Activated CD4-positive, alpha-beta T cell treated with anti-CD3 and anti-CD28 coated beads for 1 hour (primary cell): Measurements from ENCODE around the gene JPH4.
"Not testable (repeated sequence)": the region's sequence is repeated elsewhere in the genome, so short reads cannot be mapped to it uniquely, and the experiment has no call there.

Source experiments
- DNase-seq: peaks from one replicate; pipeline ENCODE4 v3.0.0-alpha.2; 2020

The JPH4 gene

DNA sequence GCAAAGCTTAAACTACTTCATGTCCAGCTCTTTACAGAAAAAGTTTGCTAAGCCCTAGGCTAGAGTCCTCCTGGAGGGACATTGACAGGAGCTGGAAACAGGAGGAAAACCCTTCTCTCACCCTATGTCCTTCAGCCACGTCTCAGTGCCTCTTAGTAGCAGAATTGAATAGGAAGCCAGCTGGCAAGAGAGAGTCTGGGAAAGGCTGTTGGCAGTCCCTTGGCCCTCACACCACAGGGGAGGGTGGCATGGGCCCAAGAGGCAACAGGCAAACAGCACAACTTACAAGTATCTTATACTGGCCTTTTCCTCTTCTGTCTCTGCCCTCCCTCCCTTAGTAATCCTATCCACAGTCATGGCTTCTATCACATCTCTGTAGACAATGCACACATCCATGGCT lies 29.9 kb upstream of the JPH4 start:
- no peak for DNase-seq

- no peak for DNase-seq
Observed at GRCh38 chr14:23605931-23606585, 27.5 kb upstream of the JPH4 start.

DNA sequence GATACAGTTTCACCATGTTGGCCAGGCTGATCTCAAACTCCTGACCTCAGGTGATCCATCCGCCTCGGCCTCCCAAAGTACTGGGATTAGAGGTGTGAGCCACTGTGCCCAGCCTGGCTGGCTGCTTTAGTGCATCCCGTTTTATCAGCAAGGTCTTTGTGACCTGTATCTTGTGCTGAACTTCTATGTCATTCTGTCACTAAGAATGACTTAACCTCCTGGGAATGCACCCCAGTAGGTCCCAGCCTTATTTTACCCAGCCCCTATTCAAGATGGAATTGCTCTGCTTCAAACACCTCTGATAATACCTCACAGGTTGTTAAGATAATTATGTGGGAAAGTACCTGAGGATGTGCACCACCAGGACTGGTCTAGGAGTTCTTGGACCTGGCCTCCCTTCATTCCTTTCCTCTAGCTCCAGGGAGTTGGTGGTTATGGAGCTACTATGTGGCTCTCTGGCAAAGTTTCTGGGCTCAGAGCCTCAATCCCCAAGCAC lies 26.1 kb upstream of the JPH4 start:
- DNase-seq = no peak

DNA sequence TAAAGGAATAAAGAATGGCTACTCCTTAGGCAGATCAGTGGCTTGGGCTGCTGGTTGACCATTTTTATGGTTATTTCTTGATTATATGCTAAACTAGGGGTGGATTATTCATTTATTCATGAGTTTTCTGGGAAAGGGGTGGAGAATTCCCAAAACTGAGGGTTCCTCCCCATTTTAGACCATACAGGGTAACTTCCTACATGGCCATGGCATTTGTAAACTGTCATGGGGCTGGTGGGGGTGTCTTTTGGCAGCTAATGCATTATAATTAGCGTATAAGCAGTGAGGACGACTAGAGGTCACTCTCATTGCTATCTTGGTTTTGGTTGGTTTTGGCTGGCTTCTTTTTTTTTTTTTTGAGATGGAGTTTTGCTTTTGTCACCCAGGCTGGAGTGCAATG lies 25.6 kb upstream of the JPH4 start:
- no peak for DNase-seq

- no peak for DNase-seq
Observed at GRCh38 chr14:23603103-23603502, 24.5 kb upstream of the JPH4 start.

GRCh38 chr14:23602181-23603095 lies 23.8 kb upstream of the JPH4 start:
- DNase-seq = no peak

DNA sequence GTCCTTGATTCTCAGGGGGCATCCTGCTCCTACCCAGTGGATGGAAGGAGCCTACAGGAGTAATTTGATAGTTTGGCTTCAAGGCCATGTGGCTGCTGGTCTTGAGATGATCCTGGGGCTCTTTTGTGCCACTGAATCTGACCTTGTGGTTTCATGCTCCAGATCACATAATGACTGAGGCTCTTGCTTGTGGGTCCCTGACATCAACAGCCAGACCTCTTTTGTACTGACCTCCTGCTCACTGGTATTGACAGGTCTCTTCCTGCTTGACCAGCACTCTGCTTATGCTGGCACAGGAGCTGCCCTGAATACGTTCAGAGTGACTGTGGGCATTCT lies 23.2 kb upstream of the JPH4 start:
- no peak for DNase-seq

- no peak for DNase-seq
Observed at GRCh38 chr14:23601424-23601823, 22.8 kb upstream of the JPH4 start.

DNA sequence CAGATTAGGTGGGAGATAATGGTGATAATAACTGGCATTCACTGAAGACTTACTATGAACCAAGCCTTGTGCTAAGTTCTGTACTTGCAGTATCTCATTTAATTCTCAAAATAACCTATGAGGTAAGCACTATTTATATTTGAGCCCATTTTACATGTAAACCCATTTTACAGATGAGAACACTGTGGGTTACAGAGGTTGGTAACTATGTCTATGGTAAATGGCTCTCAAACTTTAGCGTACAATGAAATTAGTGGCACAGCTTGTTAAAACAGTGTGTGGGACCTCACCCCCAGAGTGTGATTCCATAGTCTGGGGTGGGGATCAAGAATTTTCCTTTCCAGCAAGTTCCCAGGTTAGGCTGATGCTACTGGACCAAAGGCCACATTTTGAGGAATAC lies 22.2 kb upstream of the JPH4 start:
- DNase-seq = no peak

DNA sequence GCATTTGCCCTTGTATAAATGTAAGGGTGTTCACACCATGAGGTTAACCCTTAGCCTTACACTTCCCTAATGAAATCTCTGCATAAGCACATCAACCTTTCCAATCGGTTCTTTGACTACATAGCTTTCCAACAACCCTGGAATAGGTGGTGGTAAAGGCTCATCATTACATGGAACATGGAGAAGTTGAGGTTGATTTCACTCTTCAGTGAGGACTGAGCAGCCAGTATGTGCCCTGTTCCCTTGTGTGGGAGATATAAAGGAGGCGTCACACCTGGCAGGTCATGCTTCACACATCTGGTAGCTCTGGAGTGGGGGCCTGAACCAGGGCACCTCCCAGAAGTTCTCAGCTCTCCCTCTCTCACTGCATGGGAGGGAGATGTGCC lies 21.7 kb upstream of the JPH4 start:
- no peak for DNase-seq

- DNase-seq = not testable (repeated sequence)
Observed at GRCh38 chr14:23594191-23594590, 15.6 kb upstream of the JPH4 start.

DNA sequence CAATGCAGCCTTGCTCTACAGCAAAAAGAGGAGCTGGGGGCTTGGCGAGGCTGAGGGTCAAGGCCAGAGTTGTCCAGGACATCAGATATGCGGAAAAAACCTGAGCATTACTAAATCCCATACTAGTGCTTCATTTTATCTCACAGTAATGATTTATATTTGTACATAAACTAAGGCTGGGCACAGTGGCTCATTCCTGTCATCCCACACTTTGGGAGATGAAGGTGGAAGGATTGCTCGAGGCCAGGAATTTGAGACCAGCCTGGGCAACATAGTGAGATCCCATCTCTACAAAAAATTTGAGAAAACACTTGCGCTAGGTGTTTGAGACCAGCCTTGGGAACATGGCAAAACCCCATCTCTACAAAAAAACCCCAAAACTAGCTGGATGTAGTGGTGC lies 11.6 kb upstream of the JPH4 start:
- no peak for DNase-seq

GRCh38 chr14:23589606-23590005 lies 11.0 kb upstream of the JPH4 start:
- no peak for DNase-seq

GRCh38 chr14:23588884-23589598 lies 10.5 kb upstream of the JPH4 start:
- DNase-seq = peak; percentile 64

DNA sequence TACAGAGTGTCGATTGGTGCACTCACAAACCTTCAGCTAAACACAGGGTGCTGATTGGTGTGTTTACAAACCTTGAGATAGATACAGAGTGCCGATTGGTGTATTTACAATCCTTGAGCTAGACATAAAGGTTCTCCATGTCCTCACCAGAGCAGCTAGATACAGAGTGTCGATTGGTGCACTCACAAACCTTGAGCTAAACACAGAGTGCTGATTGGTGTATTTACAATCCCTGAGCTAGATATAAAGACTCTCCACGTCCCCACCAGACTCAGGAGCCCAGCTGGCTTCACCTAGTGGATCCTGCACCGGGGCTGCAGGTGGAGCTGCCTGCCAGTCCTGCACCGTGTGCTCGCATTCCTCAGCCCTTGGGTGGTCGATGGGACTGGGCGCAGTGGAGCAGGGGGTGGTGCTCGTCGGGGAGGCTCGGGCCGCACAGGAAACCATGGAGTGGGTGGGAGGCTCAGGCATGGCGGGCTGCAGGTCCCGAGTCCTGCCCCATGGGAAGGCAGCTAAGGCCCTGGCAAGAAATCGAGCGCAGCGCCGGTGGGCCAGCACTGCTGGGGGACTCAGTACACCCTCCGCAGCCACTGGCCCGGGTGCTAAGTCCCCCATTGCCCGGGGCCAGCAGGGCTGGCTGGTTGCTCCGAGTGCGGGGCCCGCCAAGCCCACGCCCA lies 6.1 kb upstream of the JPH4 start:
- DNase-seq = not testable (repeated sequence)

DNA sequence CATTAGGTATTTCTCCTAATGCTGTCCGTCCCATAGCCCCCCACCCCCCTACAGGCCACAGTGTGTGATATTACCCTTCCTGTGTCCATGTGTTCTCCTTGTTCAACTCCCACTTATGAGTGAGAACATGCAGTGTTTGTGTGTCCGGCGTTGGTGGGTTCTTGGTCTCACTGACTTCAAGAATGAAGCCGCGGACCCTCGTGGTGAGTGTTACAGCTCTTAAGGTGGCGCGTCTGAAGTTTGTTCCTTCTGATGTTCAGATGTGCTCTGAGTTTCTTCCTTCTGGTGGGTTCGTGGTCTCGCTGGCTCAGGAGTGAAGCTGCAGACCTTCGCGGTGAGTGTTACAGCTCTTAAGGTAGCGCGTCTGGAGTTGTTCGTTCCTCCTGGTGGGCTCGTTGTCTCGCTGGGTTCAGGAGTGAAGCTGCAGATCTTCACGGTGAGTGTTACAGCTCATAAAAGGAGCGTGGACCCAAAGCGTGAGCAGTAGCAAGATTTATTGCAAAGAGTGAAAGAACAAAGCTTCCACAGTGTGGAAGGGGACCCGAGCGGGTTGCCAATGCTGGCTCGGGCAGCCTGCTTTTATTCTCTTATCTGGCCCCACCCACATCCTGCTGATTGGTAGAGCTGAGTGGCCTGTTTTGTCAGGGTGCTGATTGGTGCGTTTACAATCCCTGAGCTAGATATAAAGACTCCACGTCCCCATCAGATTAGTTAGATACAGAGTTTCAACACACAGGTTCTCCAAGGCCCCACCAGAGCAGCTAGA lies 5.4 kb upstream of the JPH4 start:
- DNase-seq = not testable (repeated sequence)

DNA sequence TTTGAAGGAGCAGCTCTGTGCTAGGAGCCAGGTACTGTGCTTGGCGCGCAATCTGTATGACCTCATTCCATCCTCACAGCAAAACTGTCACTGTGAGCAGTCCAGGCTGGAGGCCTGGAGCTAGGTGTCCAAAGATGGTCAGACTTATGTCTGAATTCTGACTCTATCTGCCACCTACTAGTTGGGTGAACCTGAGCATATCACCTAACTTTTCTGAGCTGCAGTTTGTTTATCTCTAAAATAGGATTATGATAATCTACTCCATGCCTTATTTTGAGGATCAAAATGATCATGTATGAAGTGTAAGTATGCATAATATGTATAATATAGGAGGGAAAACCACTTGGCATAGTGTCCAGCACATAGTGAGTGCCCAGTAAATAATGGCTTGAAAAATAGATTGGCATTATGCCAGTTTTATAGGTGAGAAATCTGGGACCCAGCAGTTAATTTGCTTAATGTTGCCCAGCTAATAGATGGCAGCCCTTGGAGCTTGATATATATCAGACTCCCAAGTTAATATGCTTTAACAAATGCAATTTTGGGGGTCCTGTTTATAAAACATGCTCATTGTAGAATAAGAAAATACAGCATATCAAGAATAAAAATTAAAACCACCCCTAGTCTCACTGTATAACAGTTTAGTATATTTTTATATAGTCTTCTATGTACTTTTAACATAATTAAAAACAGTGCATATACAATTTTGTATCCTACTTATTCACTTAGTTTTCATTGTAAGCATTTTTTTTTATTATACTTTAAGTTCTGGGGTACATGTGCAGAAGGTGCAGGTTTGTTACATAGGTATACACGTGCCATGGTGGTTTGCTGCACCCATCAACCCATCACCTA lies 4.5 kb upstream of the JPH4 start:
- DNase-seq = no peak

DNA sequence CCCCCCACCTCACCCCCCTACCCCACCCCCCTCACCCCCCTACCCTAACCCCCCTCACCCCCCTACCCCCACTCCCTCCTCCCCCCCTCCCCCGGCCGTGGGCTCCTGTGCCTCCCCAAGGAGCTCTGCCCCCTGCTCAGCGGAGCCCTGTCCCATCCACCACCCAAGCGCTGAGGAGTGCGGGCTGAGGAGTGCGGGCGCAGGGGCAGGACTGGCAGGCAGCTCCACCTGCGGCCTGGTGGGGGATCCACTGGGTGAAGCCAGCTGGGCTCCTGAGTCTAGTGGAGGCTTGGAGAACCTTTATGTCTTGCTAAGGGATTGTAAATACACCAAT lies 2.3 kb upstream of the JPH4 start:
- no peak for DNase-seq

GRCh38 chr14:23580152-23580926 lies 1.7 kb upstream of the JPH4 start:
- DNase-seq = no peak

- no peak for DNase-seq
Observed at GRCh38 chr14:23579739-23580138, 1.1 kb upstream of the JPH4 start.

DNA sequence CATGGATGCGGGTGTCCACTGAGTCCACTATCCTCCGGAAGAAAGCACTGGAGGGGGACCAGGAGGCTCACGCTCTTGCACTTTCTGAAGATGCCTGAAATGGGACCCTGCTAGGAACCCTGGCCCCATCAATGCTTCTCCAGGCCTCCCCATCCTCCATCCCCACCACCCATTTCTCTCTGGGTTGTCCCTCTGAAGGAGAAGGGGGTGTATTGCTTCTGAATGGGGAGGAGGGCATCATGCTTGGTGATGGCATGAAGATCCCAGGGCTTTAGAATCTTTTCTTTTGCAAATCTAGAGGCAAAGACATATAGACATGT lies 681 bp upstream of the JPH4 start:
- DNase-seq = no peak
